GM18873 (cell line): ENCODE measurements around the gene TUBA1B.
"Not testable (repeated sequence)": the region's sequence is repeated elsewhere in the genome, so short reads cannot be mapped to it uniquely, and the experiment has no call there.

Source experiments
- ATAC-seq: cut with Tn5 transposase; IDR thresholded peaks from one replicate; pipeline ENCODE4 v1.9.1; 2021; ENCODE audit warnings: mild to moderate bottlenecking, moderate library complexity, moderate number of reproducible peaks; ENCODE audit not compliant: unreplicated experiment, low FRiP score

Gene TUBA1B

GRCh38 chr12:49127971-49128370, 3.2 kb downstream of the TUBA1B start:
- not testable (repeated sequence) for ATAC-seq

GRCh38 chr12:49126852-49127763, 4.1 kb downstream of the TUBA1B start:
- no peak for ATAC-seq

- no peak for ATAC-seq
Observed at GRCh38 chr12:49121047-49121696, 10.0 kb downstream of the TUBA1B start.

- no peak for ATAC-seq
Observed at GRCh38 chr12:49111206-49111605, 20.0 kb downstream of the TUBA1B start.

GRCh38 chr12:49110464-49111155, 20.6 kb downstream of the TUBA1B start, which contains the start of gene LMBR1L:
Gene LMBR1L, minus strand, starts transcription at chr12:49110847. Its CDS starts 292 bp downstream, at chr12:49110555.
- ATAC-seq: peak; percentile 97

- no peak for ATAC-seq
Observed at GRCh38 chr12:49109641-49110463, 21.3 kb downstream of the TUBA1B start.

- no peak for ATAC-seq
Observed at GRCh38 chr12:49108958-49109404, 22.2 kb downstream of the TUBA1B start.

- ATAC-seq: no peak
Observed at GRCh38 chr12:49105504-49106084, 25.6 kb downstream of the TUBA1B start.

GRCh38 chr12:49104822-49105221, 26.4 kb downstream of the TUBA1B start:
- no peak for ATAC-seq

GRCh38 chr12:49100380-49100779, 30.8 kb downstream of the TUBA1B start:
- ATAC-seq: no peak

- no peak for ATAC-seq
Observed at GRCh38 chr12:49098703-49099102, 32.5 kb downstream of the TUBA1B start.

GRCh38 chr12:49098035-49098451, 33.2 kb downstream of the TUBA1B start:
- ATAC-seq: no peak

- no peak for ATAC-seq
Observed at GRCh38 chr12:49097381-49097780, 33.8 kb downstream of the TUBA1B start.

GRCh38 chr12:49094975-49095365, 36.2 kb downstream of the TUBA1B start:
- ATAC-seq: no peak

GRCh38 chr12:49094160-49094974, 36.8 kb downstream of the TUBA1B start, which contains the start of gene DHH:
Gene DHH, minus strand, starts transcription at chr12:49094801. Its CDS starts 289 bp downstream, at chr12:49094512.
- no peak for ATAC-seq

GRCh38 chr12:49093792-49094159, 37.4 kb downstream of the TUBA1B start:
- no peak for ATAC-seq

- no peak for ATAC-seq
Observed at GRCh38 chr12:49092816-49093406, 38.3 kb downstream of the TUBA1B start.

- ATAC-seq: no peak
Observed at GRCh38 chr12:49092086-49092815, 38.9 kb downstream of the TUBA1B start.
